K562 (cell line): ENCODE measurements around the gene GNAT2. TPM values are rescaled to one million over a fixed set of nuclear protein-coding genes. Genes with fewer than 3 reads are reported as not detected.

Experiments
- BRF2 ChIP-seq: IDR thresholded peaks from 3 replicates; pipeline ENCODE4 v1.6.1; 2011; ENCODE audit warnings: borderline replicate concordance, mild to moderate bottlenecking; ENCODE audit not compliant: insufficient read length, insufficient read depth
- FIP1L1 ChIP-seq: fragments of 200-400 bp; formaldehyde crosslinking; IDR thresholded peaks from 2 replicates; pipeline ENCODE4 v1.6.1; 2018; ENCODE audit warnings: mild to moderate bottlenecking, low read depth, low read length; ENCODE audit not compliant: poor library complexity, severe bottlenecking
- FOXM1 ChIP-seq, 2 experiments: fragments of 450-650 bp in 1 of 2; sonication (generic) in 1 of 2; formaldehyde crosslinking in 1 of 2; IDR thresholded peaks; 2 replicates each; pipeline versions ENCODE4 v1.6.1 to v1.9.0; 2017 to 2022; ENCODE audit warnings: low read depth in 2 of 2, mild to moderate bottlenecking in 2 of 2, missing genetic modification reagents in 1 of 2, moderate library complexity in 1 of 2
- GATAD2A ChIP-seq: fragments of 450-650 bp; IDR thresholded peaks from 2 replicates; pipeline ENCODE4 v1.6.1; 2017
- HCFC1 ChIP-seq: IDR thresholded peaks from 2 replicates; pipeline ENCODE4 v1.6.1; 2012; ENCODE audit warnings: low read depth, low read length, improper control_type of control experiment
- KHSRP ChIP-seq: fragments of 450-650 bp; IDR thresholded peaks from 2 replicates; pipeline ENCODE4 v1.6.1; 2017
- KLF16 ChIP-seq: IDR thresholded peaks from 2 replicates; pipeline ENCODE4 v1.6.1; 2016; ENCODE audit warnings: antibody characterized with exemption
- MCM3 ChIP-seq: fragments of 450-650 bp; IDR thresholded peaks from 2 replicates; pipeline ENCODE4 v1.6.1; 2016
- NFIX ChIP-seq: fragments of 250-450 bp; sonication (Bioruptor Pico); IDR thresholded peaks from 2 replicates; pipeline ENCODE4 v1.4.0; 2020; ENCODE audit warnings: low read depth, mild to moderate bottlenecking, moderate library complexity
- POU5F1 ChIP-seq: fragments of 150-350 bp; IDR thresholded peaks from 2 replicates; pipeline ENCODE4 v1.6.1; 2014; ENCODE audit warnings: borderline replicate concordance, low read length, low read depth, mild to moderate bottlenecking; ENCODE audit not compliant: partially characterized antibody
- RBM14 ChIP-seq: fragments of 200-400 bp; formaldehyde crosslinking; IDR thresholded peaks from 2 replicates; pipeline ENCODE4 v1.6.1; 2018; ENCODE audit warnings: low read depth, mild to moderate bottlenecking, low read length, moderate library complexity, borderline replicate concordance; ENCODE audit not compliant: insufficient read depth
- SRSF7 ChIP-seq: fragments of 200-400 bp; formaldehyde crosslinking; optimal IDR thresholded peaks from 2 replicates; pipeline ENCODE3; 2017; ENCODE audit warnings: mild to moderate bottlenecking, low read depth, low read length
- TAF9B ChIP-seq: fragments of 450-650 bp; IDR thresholded peaks from 2 replicates; pipeline ENCODE4 v1.6.1; 2018; ENCODE audit warnings: mild to moderate bottlenecking; ENCODE audit not compliant: partially characterized antibody
- TCF7L2 ChIP-seq: fragments of 150-350 bp; IDR thresholded peaks from 2 replicates; pipeline ENCODE4 v1.6.1; 2016; ENCODE audit warnings: low read depth, mild to moderate bottlenecking, low read length, moderate library complexity
- UBTF ChIP-seq, 2 experiments: IDR thresholded peaks; 2 replicates each; pipeline ENCODE4 v1.6.1; 2012; ENCODE audit warnings: improper control_type of control experiment in 2 of 2, low read depth in 2 of 2, low read length in 2 of 2, borderline replicate concordance in 1 of 2
- ZBED1 ChIP-seq: IDR thresholded peaks from 2 replicates; pipeline ENCODE4 v1.6.1; 2014
- ZBTB17 ChIP-seq: fragments of 450-650 bp; formaldehyde crosslinking; IDR thresholded peaks from 2 replicates; pipeline ENCODE4 v1.4.0; 2020; ENCODE audit warnings: mild to moderate bottlenecking
- ZFX ChIP-seq: sonication (generic); formaldehyde crosslinking; IDR thresholded peaks from 2 replicates; pipeline ENCODE4 v1.8.0; 2022; ENCODE audit warnings: mild to moderate bottlenecking, missing genetic modification reagents, moderate library complexity
- ZNF184 ChIP-seq: sonication (generic); formaldehyde crosslinking; IDR thresholded peaks from 2 replicates; pipeline ENCODE4 v1.5.0; 2020; ENCODE audit warnings: missing genetic modification reagents
- ZNF224 ChIP-seq: sonication (generic); formaldehyde crosslinking; IDR thresholded peaks from 2 replicates; pipeline ENCODE4 v1.8.0; 2022; ENCODE audit warnings: mild to moderate bottlenecking, missing genetic modification reagents
- ZNF384 ChIP-seq: IDR thresholded peaks from 2 replicates; pipeline ENCODE4 v1.6.1; 2012; ENCODE audit warnings: low read depth, low read length, improper control_type of control experiment
- ZSCAN32 ChIP-seq: fragments of 450-650 bp; formaldehyde crosslinking; IDR thresholded peaks from 2 replicates; pipeline ENCODE4 v1.4.0; 2020; ENCODE audit warnings: mild to moderate bottlenecking, moderate library complexity
- polyA plus RNA-seq, 8 experiments: library from polyadenylated mRNA; depleted of rRNA in 4 of 8; stranded (reverse) in 5 of 8; unstranded in 3 of 8; fragments of >200 nt; fragmentation: Nextera tagmentation in 2 of 8; fragmentation: Illumina TruSeq in 1 of 8; extraction: Ambion mirVana in 2 of 8; extraction: Trizol in 1 of 8; gene quantifications; 2 replicates each; pipeline versions ENCODE4 v1.2.1 to v1.2.3, GENCODE V29; 2011 to 2014; ENCODE audit warnings: inconsistent platforms in 1 of 8, missing spikeins in 1 of 8
- total RNA-seq, 7 experiments: library from RNA; depleted of rRNA in 6 of 7; stranded (reverse); fragments of >200 nt in 6 of 7; fragmentation: Illumina TruSeq in 2 of 7; extraction: Trizol in 2 of 7; gene quantifications; 2 replicates each; pipeline versions ENCODE4 v1.2.1 to v1.2.3, GENCODE V29; 2011 to 2021; ENCODE audit warnings: low replicate concordance in 1 of 7

The GNAT2 gene
- total and polyA plus RNA-seq, 9 of the 15 experiments (the other 6 are each of a cell fraction or from before 2014, with no cell fraction given), result 0.06 to 0.52 (median 0.24) TPM; not detected in 1

- TF ChIP-seq UBTF (IDR thresholded peaks at IDR 0.05; ENCODE audit: borderline replicate concordance in 1 of 2, low read depth in 2 of 2, low read length in 2 of 2) (0 out of 4 replicates have a peak, but pooled peaks of 1 of the 2 experiments have one; percentile 19), SRSF7 (no peak), ZNF224 (no peak), HCFC1 (peak; percentile 46; the same call in 1 of the 2 replicates), FOXM1 (IDR thresholded peaks at IDR 0.05; ENCODE audit: low read depth) (no peak), FOXM1 (CRISPR knock-in tag; IDR thresholded peaks at IDR 0.05; ENCODE audit: low read depth) (peak; percentile 36; the same call in 1 of the 2 replicates), POU5F1 (no peak), FIP1L1 (no peak), ZNF384 (peak; percentile 99), ZSCAN32 (CRISPR knock-in tag) (no peak), TCF7L2 (no peak), GATAD2A (no peak), TAF9B (peak; percentile 52), KHSRP (no peak), ZBED1 (no peak; the same call in 1 of the 2 replicates), MCM3 (no peak), ZNF184 (no peak), RBM14 (0 out of 2 replicates have a peak, but pooled peaks have one; percentile 56), ZBTB17 (CRISPR knock-in tag) (0 out of 2 replicates have a peak, but pooled peaks have one; percentile 31), ZFX (CRISPR knock-in tag) (peak; percentile 78), BRF2 (no peak), NFIX (no peak), KLF16 (no peak)
Measured at GRCh38 chr1:109619576-109620400, at the start of gene GNAT2, which contains the start of gene AMPD2 (continued).
